H1 (cell line): ENCODE results near the gene HLA-F. TPM values are rescaled to one million over a fixed set of nuclear protein-coding genes. Genes with fewer than 3 reads are reported as not detected.

Source experiments
- CTCF ChIA-PET: fragments of 300-600 bp; sonication (Branson Sonifier 250); formaldehyde crosslinking; loops from one replicate; lab custom pipeline; 2021; ENCODE audit not compliant: partially characterized antibody; lab: Charles Lee
- POLR2A ChIA-PET: fragments of 300-600 bp; sonication (Branson Sonifier 250); formaldehyde crosslinking; loops from one replicate; lab custom pipeline; 2021; ENCODE audit warnings: inconsistent platforms; ENCODE audit not compliant: partially characterized antibody; lab: Charles Lee
- DNase-seq, 2 experiments: peaks; one replicate each; pipeline versions ENCODE4 v3.0.0 to v3.0.0-alpha.2; 2010 to 2022; ENCODE audit warnings: low spot score in 2 of 2, low read depth in 1 of 2, mixed read lengths in 1 of 2
- FAIRE-seq: peaks from 2 replicates; lab custom pipeline; 2011; peaks lifted over from hg19 to GRCh38; lab: Jason Lieb, UNC
- H2AFZ ChIP-seq: 2 replicates; pipeline ENCODE4 v1.8.1; 2012; ENCODE audit warnings: low read length, inconsistent platforms
- H2AK5ac ChIP-seq: 2 replicates; pipeline ENCODE4 v1.6.1; 2013; ENCODE audit warnings: low read depth, low read length
- H2BK120ac ChIP-seq: replicated peaks from 2 replicates; pipeline ENCODE3; 2013; ENCODE audit warnings: low read depth, low read length, inconsistent platforms
- H2BK12ac ChIP-seq: 2 replicates; pipeline ENCODE4 v1.6.1; 2013; ENCODE audit warnings: low read depth, low read length
- H2BK15ac ChIP-seq: 2 replicates; pipeline ENCODE4 v1.6.1; 2013; ENCODE audit warnings: low read length
- H2BK20ac ChIP-seq: 2 replicates; pipeline ENCODE4 v1.6.1; 2013; ENCODE audit warnings: low read length
- H2BK5ac ChIP-seq: 2 replicates; pipeline ENCODE4 v1.6.1; 2013; ENCODE audit warnings: low read depth, low read length
- H3K14ac ChIP-seq: 2 replicates; pipeline ENCODE4 v1.6.1; 2013; ENCODE audit warnings: inconsistent platforms; ENCODE audit not compliant: insufficient read length
- H3K18ac ChIP-seq: 2 replicates; pipeline ENCODE4 v1.6.1; 2013; ENCODE audit warnings: low read length; ENCODE audit errors: extremely low read depth
- H3K23ac ChIP-seq: 2 replicates; pipeline ENCODE4 v1.6.1; 2013; ENCODE audit warnings: inconsistent platforms; ENCODE audit not compliant: insufficient read length
- H3K23me2 ChIP-seq: 2 replicates; pipeline ENCODE4 v1.6.1; 2013; ENCODE audit warnings: low read depth, low read length
- H3K27ac ChIP-seq: 2 replicates; pipeline ENCODE4 v1.6.1; 2011; ENCODE audit warnings: low read depth, low read length, inconsistent platforms
- H3K27me3 ChIP-seq, 4 experiments: replicated peaks in 1 of 4; 1 replicate in 1 of 4; 2 replicates in 3 of 4; pipeline versions ENCODE4 v1.6.1 to v1.8.1; 2011 to 2013; ENCODE audit warnings: low read length in 3 of 4, mild to moderate bottlenecking in 3 of 4, inconsistent platforms in 2 of 4, mixed read lengths in 2 of 4, moderate library complexity in 1 of 4; ENCODE audit not compliant: control insufficient read depth in 3 of 4, insufficient read depth in 3 of 4; ENCODE audit errors: extremely low read depth in 1 of 4
- H3K36me3 ChIP-seq, 4 experiments: 2 replicates each; pipeline versions ENCODE4 v1.6.1 to v1.8.1; 2011 to 2013; ENCODE audit warnings: mild to moderate bottlenecking in 4 of 4, low read length in 3 of 4, moderate library complexity in 2 of 4, control low read depth in 1 of 4, inconsistent platforms in 1 of 4; ENCODE audit not compliant: insufficient read depth in 4 of 4, control insufficient read depth in 2 of 4
- H3K4ac ChIP-seq: replicated peaks from 2 replicates; pipeline ENCODE3; 2013; ENCODE audit warnings: low read length, low read depth, mixed read lengths, inconsistent platforms; ENCODE audit not compliant: insufficient read length
- H3K4me1 ChIP-seq, 4 experiments: replicated peaks in 1 of 4; 1 replicate in 1 of 4; 2 replicates in 3 of 4; pipeline versions ENCODE4 v1.6.1 to v1.8.1; 2011 to 2013; ENCODE audit warnings: low read length in 3 of 4, inconsistent platforms in 2 of 4, mixed read lengths in 1 of 4; ENCODE audit not compliant: insufficient read depth in 4 of 4, control insufficient read depth in 3 of 4
- H3K4me2 ChIP-seq, 2 experiments: 2 replicates each; pipeline versions ENCODE4 v1.6.1 to v1.8.1; 2011 to 2013; ENCODE audit warnings: low read depth in 2 of 2, low read length in 2 of 2, control low read depth in 1 of 2, inconsistent platforms in 1 of 2, mild to moderate bottlenecking in 1 of 2; ENCODE audit not compliant: insufficient read depth in 1 of 2
- H3K4me3 ChIP-seq, 4 experiments: fragments of 200-600, 300-600 bp in 1 of 4; sonication (generic), shearing (Covaris generic), sonication (Bioruptor Twin) in 1 of 4; 2 replicates each; pipeline versions ENCODE4 v1.5.1 to v1.8.1; 2011 to 2016; ENCODE audit warnings: low read length in 4 of 4, low read depth in 3 of 4, control low read depth in 2 of 4, inconsistent platforms in 2 of 4, mild to moderate bottlenecking in 2 of 4, mixed read lengths in 1 of 4, moderate library complexity in 1 of 4; ENCODE audit not compliant: insufficient read depth in 2 of 4; ENCODE audit errors: extremely low read depth in 1 of 4
- H3K56ac ChIP-seq: replicated peaks from 2 replicates; pipeline ENCODE3; 2013; ENCODE audit warnings: low read depth, mild to moderate bottlenecking, mixed read lengths, low read length, inconsistent platforms; ENCODE audit not compliant: insufficient read length
- H3K79me1 ChIP-seq: 2 replicates; pipeline ENCODE4 v1.6.1; 2013; ENCODE audit warnings: low read depth, low read length, control low read depth
- H3K79me2 ChIP-seq, 2 experiments: 2 replicates each; pipeline versions ENCODE4 v1.6.1 to v1.8.1; 2012 to 2013; ENCODE audit warnings: low read length in 2 of 2, mild to moderate bottlenecking in 2 of 2, inconsistent platforms in 1 of 2; ENCODE audit not compliant: insufficient read depth in 2 of 2, control insufficient read depth in 1 of 2
- H3K9ac ChIP-seq, 4 experiments: replicated peaks in 1 of 4; 1 replicate in 1 of 4; 2 replicates in 3 of 4; pipeline versions ENCODE4 v1.6.1 to v1.8.1; 2011 to 2013; ENCODE audit warnings: low read depth in 3 of 4, low read length in 3 of 4, control low read depth in 2 of 4, mild to moderate bottlenecking in 2 of 4, moderate library complexity in 2 of 4, inconsistent platforms in 1 of 4; ENCODE audit errors: extremely low read depth in 1 of 4
- H3K9me3 ChIP-seq, 2 experiments: 2 replicates each; pipeline versions ENCODE4 v1.6.1 to v1.8.1; 2012 to 2013; ENCODE audit warnings: mild to moderate bottlenecking in 2 of 2, moderate library complexity in 2 of 2, control low read depth in 1 of 2, inconsistent platforms in 1 of 2, low read depth in 1 of 2, low read length in 1 of 2, mixed read lengths in 1 of 2; ENCODE audit not compliant: insufficient read depth in 2 of 2
- H4K20me1 ChIP-seq, 2 experiments: replicated peaks in 1 of 2; 2 replicates each; pipeline versions ENCODE3 to v1.8.1; 2011 to 2013; ENCODE audit warnings: inconsistent platforms in 2 of 2, low read length in 2 of 2, mild to moderate bottlenecking in 1 of 2; ENCODE audit not compliant: insufficient read depth in 2 of 2, control insufficient read depth in 1 of 2
- H4K5ac ChIP-seq: 2 replicates; pipeline ENCODE4 v1.6.1; 2013; ENCODE audit warnings: low read length, low read depth, mixed read lengths, inconsistent platforms; ENCODE audit not compliant: insufficient read length
- H4K8ac ChIP-seq: 2 replicates; pipeline ENCODE4 v1.8.0; 2013; ENCODE audit warnings: mild to moderate bottlenecking, moderate library complexity, low read length, inconsistent platforms; ENCODE audit not compliant: insufficient read depth; ENCODE audit errors: extremely low read depth
- H4K91ac ChIP-seq: replicated peaks from 2 replicates; pipeline ENCODE3; 2013; ENCODE audit warnings: low read length, mixed read lengths, inconsistent platforms; ENCODE audit not compliant: insufficient read length
- RAD21 ChIP-seq, 2 experiments: IDR thresholded peaks in 1 of 2; conservative IDR thresholded peaks in 1 of 2; 2 replicates each; pipeline ENCODE4 v1.6.1; 2011; ENCODE audit warnings: low read depth in 2 of 2, low read length in 2 of 2, improper control_type of control experiment in 1 of 2, inconsistent platforms in 1 of 2, mild to moderate bottlenecking in 1 of 2, moderate library complexity in 1 of 2
- SP2 ChIP-seq: IDR thresholded peaks from 2 replicates; pipeline ENCODE4 v1.6.1; 2012; ENCODE audit warnings: mild to moderate bottlenecking, low read length, inconsistent platforms
- WGBS, 2 experiments: shearing (Covaris generic) in 1 of 2; methylation state at CpG; one replicate each; pipeline versions ENCODE4 v1.1.6 to v1.1.7; 2013 to 2015; ENCODE audit warnings: low lambda C conversion rate in 2 of 2, mixed read lengths in 2 of 2, inconsistent platforms in 1 of 2, low coverage in 1 of 2, missing lambda C conversion rate in 1 of 2; ENCODE audit not compliant: insufficient replicate concordance in 2 of 2, insufficient coverage in 1 of 2, insufficient read length in 1 of 2; ENCODE audit errors: extremely low coverage in 1 of 2, missing lambda C conversion rate in 1 of 2; 5-methylcytosine and 5-hydroxymethylcytosine counted together
- polyA plus RNA-seq, 7 experiments: library from polyadenylated mRNA; depleted of rRNA in 3 of 7; stranded (reverse) in 5 of 7; unstranded in 2 of 7; fragments of >200 nt in 5 of 7; fragments of 200-250 nt in 2 of 7; gene quantifications; 1 replicate in 5 of 7; 2 replicates in 1 of 7; 4 replicates in 1 of 7; pipeline versions ENCODE4 v1.2.1 to v1.2.3, GENCODE V29; 2011 to 2013; ENCODE audit warnings: missing spikeins in 2 of 7, mixed read lengths in 2 of 7
- total RNA-seq: library from RNA; stranded (reverse); fragmentation: NEBNext Ultra II Directional; extraction: Animal tissue kit (Norgen Biotek cat#: 25700); gene quantifications from 2 replicates; pipeline ENCODE4 v1.2.1, GENCODE V29; 2021

Gene HLA-F
- total and polyA plus RNA-seq, 2 of the 8 experiments (the other 6 are each of a cell fraction or from before 2014, with no cell fraction given): 9.6 to 11.7 TPM

DNA sequence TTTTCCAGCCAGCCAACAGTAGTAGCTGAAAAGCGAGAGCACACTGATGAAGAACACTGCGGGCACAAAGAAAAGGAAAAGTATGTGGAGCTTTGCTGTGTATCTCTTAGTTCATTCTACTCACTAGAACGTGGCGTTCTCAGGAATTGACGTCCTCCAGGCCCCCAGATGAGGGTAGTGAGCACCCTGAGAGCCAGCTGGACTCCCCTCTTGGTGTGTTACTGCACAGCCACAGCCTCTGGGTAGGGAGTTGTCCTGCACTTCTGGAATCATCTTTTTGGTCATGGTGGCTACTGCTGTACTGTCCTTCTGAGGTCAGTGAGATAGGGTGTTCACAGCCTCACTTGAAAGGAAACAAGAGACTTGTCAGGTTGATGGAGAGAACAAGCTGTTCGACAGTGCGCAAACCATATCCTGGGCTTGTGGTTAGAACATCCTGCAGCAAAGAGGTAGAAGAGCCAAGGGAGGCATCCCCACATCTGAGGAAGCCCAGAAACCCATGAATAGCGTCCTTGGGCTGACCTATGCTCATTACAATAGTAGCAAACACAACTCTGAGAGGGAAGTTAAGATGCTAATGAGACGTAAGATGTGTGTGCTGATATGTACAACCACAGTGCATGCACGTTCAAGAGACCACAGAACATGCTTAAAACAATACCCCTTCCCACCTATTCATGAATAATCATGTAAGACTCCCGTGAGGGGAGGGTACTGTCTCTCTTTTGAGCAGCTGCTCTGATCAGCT, 14.6 kb upstream of the HLA-F start:
- no peak overlapping the region for H4K5ac ChIP-seq
- no peak overlapping the region for H2AFZ ChIP-seq
- H3K56ac ChIP-seq: no peak overlapping the region
- H2BK20ac ChIP-seq: no peak overlapping the region
- no peak overlapping the region for H3K4me3 ChIP-seq
- no peaks in the 10 kb centered on the region for H4K20me1 ChIP-seq
- no peak for TF ChIP-seq SP2
- no peak for TF ChIP-seq RAD21 (IDR thresholded peaks at IDR 0.05 in 1 of 2, conservative IDR thresholded peaks at IDR 0.05 in 1 of 2; ENCODE audit: low read depth in 2 of 2, low read length in 2 of 2)
- POLR2A ChIA-PET: no interaction called here
- no peak overlapping the region for H4K8ac ChIP-seq
- no peaks in the 10 kb centered on the region for H3K27me3 ChIP-seq
- no peak overlapping the region for H3K4me2 ChIP-seq
- H3K27ac ChIP-seq: no peak overlapping the region
- 79% methylated on average over 11 of the region's 11 CpGs; no CpG with 5 or more reads in 1 of the 2 experiments for WGBS, 2 experiments
- H3K23me2 ChIP-seq: peaks cover 1% of the 10 kb centered on the region; the same call in 1 of the 2 replicates
- H3K4me1 ChIP-seq: no peaks in the 10 kb centered on the region
- H4K91ac ChIP-seq: no peak overlapping the region
- FAIRE-seq (no peak), DNase-seq (no peak)
- H2AK5ac ChIP-seq: no peak overlapping the region
- no peak overlapping the region for H3K4ac ChIP-seq
- H3K79me2 ChIP-seq: no peaks in the 10 kb centered on the region
- no peak overlapping the region for H2BK12ac ChIP-seq
- CTCF ChIA-PET: interaction anchor here (0.7 to 3.4 kb wide), 10 partner anchors 12 to 301 kb away, joined by 3 to 18 read pairs (median 7); no protein-coding TSS in a partner anchor
- no peak overlapping the region for H3K14ac ChIP-seq
- H3K79me1 ChIP-seq: no peaks in the 10 kb centered on the region
- H3K9ac ChIP-seq: no peak overlapping the region
- no peak overlapping the region for H3K18ac ChIP-seq
- H2BK120ac ChIP-seq: no peak overlapping the region
- no peaks in the 10 kb centered on the region for H3K36me3 ChIP-seq
- no peak overlapping the region for H2BK15ac ChIP-seq
- H3K9me3 ChIP-seq: no peaks in the 10 kb centered on the region
- no peak overlapping the region for H3K23ac ChIP-seq
- no peak overlapping the region for H2BK5ac ChIP-seq
